ENCODE data around the gene C2orf68.
A peak's percentile ranks its signal among the peaks of the same experiment; 100 is the strongest.
"Not testable (repeated sequence)": the region's sequence is repeated elsewhere in the genome, so short reads cannot be mapped to it uniquely, and the experiment has no call there.

The C2orf68 gene

DNA sequence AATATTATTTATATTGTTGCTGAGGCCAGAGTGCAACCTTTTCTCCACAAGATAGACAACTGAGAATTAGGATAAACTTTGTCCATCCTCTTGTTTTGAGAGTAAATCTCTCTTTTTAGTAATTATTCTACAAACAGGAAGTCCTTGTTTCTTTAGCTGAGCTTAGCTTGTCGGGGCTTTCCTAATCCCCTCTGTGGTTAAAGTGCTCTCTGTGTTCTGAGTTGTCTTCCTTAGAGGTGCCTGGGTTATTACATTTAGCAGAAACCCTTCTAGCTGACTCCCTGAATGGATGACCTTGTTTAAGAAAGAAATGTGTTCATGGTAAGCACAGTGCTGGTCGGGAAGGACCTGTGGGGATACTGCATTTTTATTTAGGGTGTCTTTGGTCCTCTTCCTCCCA, 16.8 kb upstream of the C2orf68 start:
- DNase-seq (ENCODE audit: low spot score), result no peak

DNA sequence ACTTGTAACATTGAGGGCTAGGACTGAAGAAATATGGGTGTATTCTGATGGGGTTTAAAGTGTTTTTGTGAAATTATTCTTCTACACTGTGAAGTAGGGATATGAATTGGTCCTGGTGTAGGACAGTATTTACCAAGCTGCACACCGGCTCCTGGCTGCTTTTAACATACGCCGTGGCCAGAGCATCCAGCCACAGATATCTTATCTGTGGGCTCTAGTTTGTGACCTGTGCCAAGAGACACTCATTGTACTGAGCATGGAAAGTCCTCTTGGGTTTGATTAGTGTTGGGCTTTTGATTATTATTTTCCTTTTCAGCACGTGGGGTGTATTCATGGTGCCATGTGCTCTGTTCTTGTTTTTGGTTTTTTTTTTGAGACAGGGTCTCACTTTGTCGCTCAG, 12.1 kb upstream of the C2orf68 start:
- DNase-seq (ENCODE audit: low spot score), result no peak

DNA sequence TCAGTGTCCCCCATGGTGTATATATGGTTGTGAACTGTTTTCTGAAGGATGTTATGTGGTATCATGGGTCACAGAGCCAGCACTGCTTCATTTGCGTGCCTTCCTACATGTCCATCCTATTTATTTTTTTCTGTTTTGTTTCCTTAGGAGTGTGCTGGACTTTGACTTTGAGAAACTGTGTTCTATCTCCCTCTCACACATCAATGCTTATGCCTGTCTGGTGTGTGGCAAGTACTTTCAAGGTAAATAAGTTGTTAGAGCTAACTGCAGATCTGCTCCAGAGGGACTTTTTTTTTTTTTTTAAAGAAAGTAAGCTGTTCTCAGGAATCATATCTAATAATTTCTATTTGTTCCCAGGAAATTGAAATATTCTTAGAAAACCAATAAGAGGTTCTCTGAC, 9.5 kb upstream of the C2orf68 start:
- DNase-seq (ENCODE audit: low spot score), result no peak

DNA sequence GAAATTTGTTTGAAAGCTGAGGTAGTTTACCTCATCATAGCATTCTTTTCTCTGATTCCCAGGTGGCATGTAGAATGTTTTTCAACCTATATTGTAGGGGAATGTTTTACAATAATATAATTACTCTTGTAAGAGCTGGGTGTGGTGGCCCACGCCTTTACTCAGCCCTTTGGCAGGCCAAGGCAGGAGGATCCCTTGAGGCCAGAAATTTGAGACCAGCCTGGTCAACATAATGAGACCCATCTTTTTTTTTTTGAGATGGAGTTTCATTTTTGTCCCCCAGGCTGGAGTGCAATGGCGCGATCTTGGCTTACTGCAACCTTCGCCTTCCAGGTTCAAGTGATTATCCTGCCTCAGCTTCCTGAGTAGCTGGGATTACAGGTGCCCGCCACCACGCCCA, 7.8 kb upstream of the C2orf68 start:
- DNase-seq (ENCODE audit: low spot score), result no peak

DNA sequence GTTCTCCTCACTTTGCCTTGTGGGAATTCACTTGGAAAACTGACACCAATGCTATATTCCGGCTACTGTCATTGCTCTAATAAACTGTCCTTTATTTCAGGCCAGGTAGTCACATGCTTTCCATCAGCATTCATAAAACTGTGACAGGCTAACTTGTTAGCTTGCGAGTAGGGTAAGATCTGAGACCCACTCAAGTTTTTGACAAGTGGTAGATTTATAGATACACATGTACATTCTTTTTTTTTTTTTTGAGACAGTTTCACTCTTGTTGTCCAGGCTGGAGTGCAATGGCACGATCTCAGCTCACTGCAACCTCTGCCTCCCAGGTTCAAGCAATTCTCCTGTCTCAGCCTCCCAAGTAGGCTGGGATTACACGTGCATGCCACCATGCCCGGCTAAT, 5.9 kb upstream of the C2orf68 start:
- not testable (repeated sequence) for DNase-seq (ENCODE audit: low spot score)

- DNase-seq (ENCODE audit: low spot score), result no peak
These were observed 3.5 kb upstream of the C2orf68 start for GRCh38 chr2:85615413-85615728.

DNA sequence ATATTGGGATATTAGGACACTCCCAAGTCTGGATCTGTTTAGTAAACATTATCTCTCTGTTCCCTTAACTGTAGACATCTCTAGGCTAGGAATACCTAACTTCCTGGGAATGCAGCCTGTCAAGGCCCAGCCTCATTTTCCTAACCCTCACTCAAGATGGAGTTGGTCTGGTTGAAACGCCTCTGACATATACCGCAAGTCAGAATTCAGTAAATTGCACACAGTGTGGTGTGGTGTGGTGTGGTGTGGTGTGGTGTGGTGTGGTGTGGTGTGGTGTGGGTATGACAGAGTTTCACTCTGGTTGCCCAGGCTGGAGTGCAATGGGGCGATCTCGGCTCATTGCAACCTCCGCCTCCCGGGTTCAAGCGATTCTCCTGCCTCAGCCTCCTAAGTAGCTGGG, 2.9 kb upstream of the C2orf68 start:
- not testable (repeated sequence) for DNase-seq (ENCODE audit: low spot score)

GRCh38 chr2:85613717-85614515, 2.0 kb upstream of the C2orf68 start:
- DNase-seq (ENCODE audit: low spot score), result no peak

DNA sequence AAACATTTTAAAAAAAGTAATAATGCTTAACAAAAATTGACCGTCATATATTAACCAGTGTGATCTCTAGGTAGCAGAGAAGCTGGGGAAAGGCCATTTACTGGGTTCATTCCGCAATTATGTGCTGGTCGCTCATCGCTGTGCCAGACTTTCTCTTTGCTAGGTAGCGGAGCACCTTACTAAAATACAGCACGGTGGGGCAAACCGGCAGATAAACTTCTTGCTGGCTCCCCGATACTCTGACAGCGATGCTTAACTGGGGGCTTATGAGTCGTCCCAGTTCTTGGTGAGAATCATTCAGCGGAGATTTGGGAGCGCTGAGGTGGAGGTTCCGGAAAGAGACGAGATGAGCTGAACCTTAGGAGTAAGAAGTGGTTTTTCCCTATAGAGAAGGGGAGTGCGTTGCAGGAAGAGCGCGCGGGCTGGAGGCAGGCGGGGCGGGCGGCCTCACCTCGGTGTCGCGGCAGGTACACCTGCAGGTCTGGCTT, 605 bp downstream of the C2orf68 start:
- no peak for DNase-seq (ENCODE audit: low spot score)

- no peak for DNase-seq (ENCODE audit: low spot score)
These were observed 4.3 kb downstream of the C2orf68 start for GRCh38 chr2:85607268-85608215.

- no peak for DNase-seq (ENCODE audit: low spot score)
These were observed 5.8 kb downstream of the C2orf68 start for GRCh38 chr2:85606116-85606455.

- no peak for DNase-seq (ENCODE audit: low spot score)
These were observed 6.3 kb downstream of the C2orf68 start for GRCh38 chr2:85605406-85606115.

- no peak for DNase-seq (ENCODE audit: low spot score)
These were observed 7.1 kb downstream of the C2orf68 start for GRCh38 chr2:85604568-85605339.

DNA sequence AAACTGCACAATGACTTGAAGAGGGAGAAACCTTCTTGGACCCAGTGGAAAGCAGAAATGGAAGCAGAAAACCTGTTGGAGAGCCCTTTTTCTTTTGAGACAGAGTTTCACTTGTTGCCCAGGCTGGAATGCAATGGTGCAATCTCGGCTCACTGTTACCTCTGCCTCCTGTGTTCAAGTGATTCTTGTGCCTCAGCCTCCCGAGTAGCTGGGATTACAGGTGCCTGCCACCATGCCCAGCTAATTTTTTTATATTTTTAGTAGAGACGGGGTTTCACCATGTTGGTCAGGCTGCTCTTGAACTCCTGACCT, 7.8 kb downstream of the C2orf68 start:
- DNase-seq (ENCODE audit: low spot score), result not testable (repeated sequence)

GRCh38 chr2:85602476-85603234, 9.2 kb downstream of the C2orf68 start, which contains the start of gene TMEM150A:
Gene TMEM150A, minus strand, starts transcription at chr2:85602698. Its CDS starts 750 bp downstream, at chr2:85601948.
- peak; percentile 90 for DNase-seq (ENCODE audit: low spot score)

DNA sequence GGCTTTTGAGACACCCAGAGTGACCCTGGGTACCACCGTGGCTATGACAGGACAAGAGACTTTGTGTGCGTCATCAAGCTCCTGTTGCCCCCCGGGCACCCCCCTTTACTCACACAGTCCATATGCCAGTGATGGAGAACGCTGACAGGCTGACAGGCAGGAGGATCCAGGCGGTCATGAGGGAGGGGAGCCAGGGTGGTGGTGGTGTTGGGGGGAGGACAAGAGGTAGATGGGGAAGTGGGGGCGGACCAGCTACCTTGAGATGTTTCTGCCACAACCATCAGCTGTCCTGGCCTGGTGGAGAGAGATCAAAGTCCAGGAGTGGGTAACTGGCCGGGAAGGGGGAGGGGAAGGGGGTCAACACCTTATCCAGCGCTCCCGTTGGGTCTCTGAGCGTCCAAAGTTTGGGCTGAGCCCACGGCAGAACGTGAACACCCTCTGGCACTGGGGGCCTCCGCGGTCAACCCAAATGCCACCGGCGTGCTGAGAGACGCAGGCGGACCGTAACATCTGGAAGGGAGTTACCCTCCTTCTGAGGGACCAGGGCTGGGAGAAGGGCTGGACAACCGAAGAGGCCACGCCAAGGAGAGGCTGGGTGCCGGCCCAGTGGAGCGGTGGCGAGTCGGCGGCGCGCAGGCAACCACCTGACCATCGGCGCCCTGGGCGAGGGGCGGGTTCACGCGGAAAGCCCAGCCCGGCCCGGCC, 9.9 kb downstream of the C2orf68 start:
- no peak for DNase-seq (ENCODE audit: low spot score)

DNA sequence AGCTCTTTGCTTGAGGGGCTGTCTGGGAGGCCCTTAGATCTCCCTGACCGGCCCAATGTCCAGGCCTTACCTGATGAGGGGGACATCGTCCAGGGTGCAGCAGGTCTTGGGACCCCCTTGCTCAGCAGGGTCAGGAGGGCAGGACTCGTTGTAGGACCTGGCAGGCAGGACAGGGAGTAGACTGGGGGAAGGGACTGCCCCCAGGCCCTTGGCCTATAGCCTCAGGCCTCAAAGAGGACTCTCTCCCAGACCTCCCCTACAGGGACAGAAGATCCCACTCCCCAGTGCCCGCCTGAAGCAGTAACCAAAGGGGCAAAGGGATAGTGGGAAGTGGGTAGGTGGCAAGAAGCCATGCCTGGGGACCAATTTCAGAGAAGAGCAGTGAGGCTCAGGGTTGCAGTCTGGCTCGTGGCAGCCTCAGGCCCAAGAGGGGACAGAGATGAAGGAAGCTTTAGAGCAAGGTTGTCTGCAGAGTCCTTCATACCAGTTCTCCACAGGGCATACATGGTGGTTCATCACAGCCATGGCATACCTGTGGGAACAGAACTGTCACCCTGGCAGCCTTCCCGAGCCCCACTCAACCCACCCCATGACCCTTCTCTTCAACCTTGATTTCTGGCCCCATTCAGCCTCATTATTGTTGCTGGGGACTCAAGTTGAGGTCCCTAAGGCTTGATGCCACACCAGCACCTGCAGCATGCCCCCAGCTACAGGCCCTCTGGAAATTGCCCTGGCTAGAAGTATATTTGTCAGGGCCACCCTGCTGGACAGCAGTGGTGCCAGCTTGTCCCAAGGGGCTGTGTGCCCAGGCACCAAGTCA, 10.7 kb downstream of the C2orf68 start:
- DNase-seq (ENCODE audit: low spot score), result no peak

DNA sequence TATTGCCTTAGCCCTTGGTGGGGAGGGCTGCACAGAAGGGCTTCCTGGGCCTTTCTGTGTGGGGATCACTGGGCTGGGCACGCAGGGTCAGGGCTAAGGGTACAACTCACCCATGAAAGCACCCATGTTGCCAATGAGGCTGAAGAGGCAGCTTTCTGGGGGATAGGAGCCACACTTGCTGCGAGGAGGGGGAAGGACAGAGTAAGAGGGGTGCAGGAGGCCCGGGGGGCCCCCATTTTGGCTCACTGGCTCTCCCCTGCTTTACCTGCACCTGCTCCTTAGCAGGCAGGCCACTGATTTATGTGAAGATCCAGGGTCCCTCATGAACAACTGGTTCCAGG, 11.7 kb downstream of the C2orf68 start:
- no peak for DNase-seq (ENCODE audit: low spot score)

DNA sequence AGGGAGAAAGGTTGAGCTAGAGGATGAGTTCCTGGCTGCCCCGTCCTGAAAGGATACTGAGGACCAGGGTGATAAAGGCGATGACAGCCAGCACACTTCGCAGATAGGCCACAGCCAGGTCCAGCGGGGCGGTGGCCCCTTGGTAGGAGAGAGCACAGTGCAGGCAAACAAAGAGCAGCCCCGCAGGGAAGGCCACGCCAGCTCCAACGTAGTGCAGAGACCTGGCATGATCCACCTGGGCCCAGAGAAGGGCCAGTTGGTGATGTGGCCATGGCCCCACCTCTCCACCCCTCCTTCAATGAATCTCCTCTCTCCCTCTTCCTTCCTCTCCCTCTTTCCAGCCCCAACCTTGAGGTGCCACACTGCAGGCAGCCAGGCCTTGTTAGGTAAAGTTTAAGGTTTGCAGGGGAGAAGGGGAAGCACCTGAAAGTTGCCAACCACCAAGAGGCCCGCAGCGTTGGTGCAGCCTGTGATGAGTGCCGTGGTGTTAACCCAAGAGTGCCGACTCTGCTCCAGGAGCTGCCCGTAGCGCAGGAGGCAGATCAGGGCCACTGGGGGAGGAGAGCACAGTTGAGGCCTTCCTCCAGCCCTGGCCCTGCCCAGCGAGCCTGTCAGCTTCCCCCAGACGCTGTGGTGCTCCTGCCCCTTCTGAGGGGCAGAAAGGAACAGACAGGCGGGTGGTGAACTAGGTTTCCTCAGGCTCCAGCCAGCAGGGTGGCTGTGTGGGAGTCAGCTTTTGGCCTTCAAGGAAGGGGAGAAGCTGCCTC, 12.2 kb downstream of the C2orf68 start:
- DNase-seq (ENCODE audit: low spot score), result no peak
